Effector CD4-positive, alpha-beta T cell (primary cell): Measurements from ENCODE around the gene AMBRA1.
"Not testable (repeated sequence)": the region's sequence is repeated elsewhere in the genome, so short reads cannot be mapped to it uniquely, and the experiment has no call there.

Source experiments
- DNase-seq: peaks from one replicate; pipeline ENCODE4 v3.0.0-alpha.2; 2020

AMBRA1 gene

GRCh38 chr11:46616551-46617133 is 22.8 kb upstream of the AMBRA1 start:
- DNase-seq = no peak

DNA sequence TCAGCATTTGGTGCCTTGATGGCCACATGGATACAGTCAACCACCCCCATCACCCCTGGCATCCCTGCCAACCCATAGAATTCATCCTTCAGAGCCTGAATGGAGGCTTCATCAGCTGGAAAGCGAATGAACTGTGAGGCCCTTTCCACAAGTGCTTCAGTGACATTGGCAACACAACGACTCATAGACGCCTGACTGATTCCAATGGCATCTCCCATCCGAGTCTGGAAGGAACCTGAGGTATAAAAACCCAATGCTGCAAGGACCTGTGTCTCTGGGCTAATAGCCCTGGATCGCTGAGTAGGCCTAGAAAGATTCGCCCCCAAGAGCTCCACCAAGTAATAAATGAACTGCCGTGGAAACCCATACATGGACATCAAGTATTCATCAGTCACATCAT is 21.9 kb upstream of the AMBRA1 start:
- DNase-seq = no peak

DNA sequence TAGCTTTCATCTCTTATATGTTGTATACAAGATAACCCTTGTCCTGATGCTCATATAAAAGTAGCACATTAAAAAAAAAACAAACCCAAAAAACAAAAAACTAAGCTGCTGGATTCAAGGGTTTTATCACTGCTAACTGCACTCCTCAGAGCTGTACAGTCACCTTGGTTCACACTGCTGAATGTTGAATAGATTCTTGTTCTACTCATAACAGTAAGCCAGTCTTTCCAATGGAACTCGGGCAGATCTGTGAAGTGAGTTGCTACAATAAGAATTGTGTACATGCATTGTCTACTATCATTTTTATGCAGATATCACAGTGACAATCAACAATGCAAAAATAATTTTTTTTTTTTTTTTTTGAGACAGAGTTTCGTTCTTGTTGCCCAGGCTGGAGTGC is 18.5 kb upstream of the AMBRA1 start:
- no peak for DNase-seq

- DNase-seq = no peak
Measured at GRCh38 chr11:46611526-46612304, 17.9 kb upstream of the AMBRA1 start.

DNA sequence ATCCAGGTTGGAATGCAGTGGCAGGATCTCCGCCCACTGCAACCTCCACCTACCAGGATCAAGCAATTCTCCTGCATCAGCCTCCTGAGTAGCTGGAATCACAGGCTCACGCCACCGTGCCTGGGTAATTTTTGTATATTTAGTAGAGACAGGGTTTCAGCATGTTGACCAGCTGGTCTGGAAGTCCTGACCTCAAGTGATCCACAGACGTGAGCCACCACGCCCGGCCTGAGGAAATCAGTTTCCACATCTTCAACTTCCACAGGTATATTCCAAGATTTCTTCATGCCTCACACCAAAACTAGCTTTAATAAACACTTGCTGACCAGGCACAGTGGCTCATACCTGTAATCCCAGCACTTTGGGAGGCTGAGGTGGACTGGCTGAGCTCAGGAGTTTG is 15.6 kb upstream of the AMBRA1 start:
- DNase-seq = no peak

DNA sequence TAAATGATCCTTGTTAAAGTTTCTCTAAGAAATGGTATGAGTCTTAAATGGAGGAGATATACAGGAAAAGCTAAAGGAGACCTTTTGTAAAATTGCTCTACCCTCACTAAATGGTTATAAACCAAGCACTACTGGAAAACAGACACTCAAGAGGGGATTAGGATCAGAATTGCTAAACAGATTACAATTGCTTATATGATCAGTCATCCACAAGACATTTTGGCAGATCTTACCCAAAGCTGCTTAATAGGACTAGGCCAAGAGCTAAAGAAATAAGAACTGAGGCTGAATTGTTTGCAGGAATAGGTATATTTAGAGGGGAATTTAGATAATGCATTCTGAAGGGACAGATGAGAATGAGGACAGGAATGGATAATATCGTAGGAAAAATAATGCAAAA is 13.7 kb upstream of the AMBRA1 start:
- DNase-seq = no peak

- DNase-seq = no peak
Measured at GRCh38 chr11:46604796-46605195, 11.0 kb upstream of the AMBRA1 start.

DNA sequence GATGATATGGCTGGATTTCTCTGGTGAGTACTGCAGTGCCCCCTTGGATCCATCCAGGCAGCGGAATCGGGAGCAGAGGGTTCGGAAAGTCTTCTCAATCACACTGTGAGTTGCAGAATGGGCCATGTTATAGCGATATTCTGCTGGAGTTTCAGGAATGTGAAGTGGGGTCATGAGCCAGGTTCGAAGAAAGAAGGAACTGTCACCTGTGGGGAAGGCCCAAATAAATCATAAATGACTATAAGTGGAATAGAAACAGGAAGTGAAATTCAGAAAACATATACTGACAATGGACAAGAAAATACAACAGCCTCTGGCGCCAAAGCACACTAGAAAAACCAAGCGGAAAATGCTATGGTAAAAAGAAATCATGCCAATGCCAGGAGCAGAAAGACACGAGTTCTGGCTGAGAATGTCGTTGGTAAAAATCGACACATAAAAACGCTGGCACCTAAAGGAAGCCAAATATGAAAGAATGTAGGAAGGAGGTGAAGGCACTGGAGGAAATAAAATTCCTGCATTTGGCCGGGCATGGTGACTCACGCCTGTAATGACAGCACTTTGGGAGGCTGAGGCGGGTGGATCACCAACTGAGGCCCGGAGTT is 10.0 kb upstream of the AMBRA1 start:
- no peak for DNase-seq

DNA sequence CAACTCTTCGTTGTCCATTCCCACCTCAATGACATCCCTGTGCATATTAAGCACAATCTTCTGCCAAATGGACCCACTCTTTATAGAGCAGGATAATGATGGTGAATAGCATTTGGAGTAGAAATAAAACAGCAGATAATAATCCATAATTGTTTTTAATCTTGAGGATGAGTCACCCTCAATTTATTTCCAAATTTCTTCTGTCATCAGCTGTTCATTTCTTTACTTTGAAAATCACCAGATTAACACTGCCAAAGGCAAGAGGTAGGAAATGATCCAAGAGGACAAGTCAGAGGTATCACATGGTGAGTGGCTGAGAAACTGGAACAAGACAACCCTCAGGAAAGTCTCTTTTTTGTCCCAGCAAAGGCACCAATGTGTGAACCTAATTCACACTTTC is 7.3 kb upstream of the AMBRA1 start:
- DNase-seq = no peak

DNA sequence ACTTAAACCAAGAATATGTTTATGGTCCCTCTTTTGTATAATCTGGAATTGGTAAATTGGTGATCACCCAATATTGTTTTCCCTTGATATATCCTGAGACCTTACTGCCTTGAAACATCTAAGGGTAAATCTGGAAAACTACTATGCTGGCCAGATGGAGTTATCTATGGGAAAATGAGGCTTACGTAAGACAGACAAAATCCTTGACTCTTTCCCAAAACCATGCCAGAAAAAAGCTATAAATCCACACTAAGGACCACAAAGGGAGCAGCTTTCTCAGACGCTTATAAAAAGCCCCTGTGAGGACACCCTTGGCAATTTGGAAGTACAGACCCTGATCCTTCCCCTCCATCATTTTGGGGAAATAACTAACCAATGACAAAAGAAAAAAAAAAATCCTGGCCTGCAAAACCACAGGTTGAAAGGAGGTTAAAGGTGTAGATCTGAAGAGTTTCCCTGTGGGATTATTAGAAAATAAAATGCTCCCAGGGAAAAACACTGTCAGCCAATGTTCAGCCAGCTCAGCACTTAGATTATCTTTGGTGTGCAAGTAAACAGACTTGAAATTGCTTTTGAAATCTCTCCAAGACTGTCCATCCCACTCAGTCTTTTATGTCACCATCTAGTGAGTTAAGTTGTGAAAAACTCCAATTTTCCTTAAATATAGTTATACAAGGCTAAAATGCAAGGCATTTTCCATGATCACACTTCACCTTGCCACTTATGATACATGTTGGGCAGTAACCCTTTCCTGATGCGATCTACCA is 6.6 kb upstream of the AMBRA1 start:
- DNase-seq = no peak

GRCh38 chr11:46599340-46600193 is 5.7 kb upstream of the AMBRA1 start:
- no peak for DNase-seq

- no peak for DNase-seq
Measured at GRCh38 chr11:46597609-46598219, 3.9 kb upstream of the AMBRA1 start.

GRCh38 chr11:46597155-46597554 is 3.3 kb upstream of the AMBRA1 start:
- no peak for DNase-seq

GRCh38 chr11:46594785-46595184 is 962 bp upstream of the AMBRA1 start:
- DNase-seq = no peak

DNA sequence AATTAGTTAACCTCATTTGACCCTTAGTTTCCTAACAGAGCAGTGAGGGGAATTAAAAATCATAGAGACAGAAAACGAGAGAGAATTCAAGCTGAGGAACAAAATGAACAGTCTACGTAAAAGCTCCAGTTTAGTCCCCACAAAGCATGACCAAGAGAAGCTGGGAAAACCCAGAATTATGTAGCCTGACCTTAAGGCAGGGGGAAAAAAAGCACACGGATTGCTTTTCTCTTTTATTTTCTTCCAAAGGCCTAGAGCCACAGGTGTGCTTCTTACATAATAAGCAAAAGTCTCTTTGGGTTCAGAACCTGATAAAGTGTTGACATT is 514 bp upstream of the AMBRA1 start:
- no peak for DNase-seq

DNA sequence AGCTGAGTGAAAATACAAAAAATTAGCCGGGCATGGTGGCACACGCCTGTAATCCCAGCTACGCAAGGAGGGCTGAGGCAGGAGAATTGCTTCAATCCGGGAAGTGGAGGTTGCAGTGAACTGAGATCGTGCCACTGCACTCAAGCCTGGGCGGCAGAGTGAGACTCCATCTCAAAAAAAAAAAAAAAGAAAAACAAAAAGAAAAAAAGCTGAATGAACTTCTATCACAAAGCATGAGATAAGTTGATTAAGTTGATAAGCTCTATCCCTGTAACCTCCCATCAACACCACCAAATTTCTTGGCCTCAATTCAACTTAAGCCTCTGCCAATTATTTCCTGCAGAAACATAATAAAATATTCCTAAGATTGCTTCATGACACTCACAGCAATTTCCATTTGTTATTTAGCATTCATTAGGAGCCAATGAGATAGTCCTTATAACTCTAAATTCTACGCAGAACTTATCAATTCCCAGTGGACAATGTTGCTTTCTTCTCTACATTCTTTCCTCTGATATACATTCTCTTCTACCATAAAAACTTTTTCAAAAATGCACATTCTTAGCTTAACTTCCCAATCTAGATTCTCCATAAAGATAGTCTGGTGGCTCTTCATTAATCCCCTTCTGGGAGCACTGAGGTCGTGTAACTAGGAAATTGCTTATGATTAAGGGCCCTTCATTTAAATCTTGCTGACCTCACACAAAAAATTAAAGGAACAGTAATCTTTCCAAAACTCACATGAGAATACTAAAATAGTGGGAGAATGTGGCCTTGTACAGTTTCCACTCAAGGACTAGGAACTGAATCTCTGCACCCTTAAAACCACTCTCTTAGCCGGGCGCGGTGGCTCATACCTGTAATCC is 2.9 kb downstream of the AMBRA1 start:
- no peak for DNase-seq

- no peak for DNase-seq
Measured at GRCh38 chr11:46588915-46589314, 4.9 kb downstream of the AMBRA1 start.

GRCh38 chr11:46588131-46588530 is 5.7 kb downstream of the AMBRA1 start:
- no peak for DNase-seq

DNA sequence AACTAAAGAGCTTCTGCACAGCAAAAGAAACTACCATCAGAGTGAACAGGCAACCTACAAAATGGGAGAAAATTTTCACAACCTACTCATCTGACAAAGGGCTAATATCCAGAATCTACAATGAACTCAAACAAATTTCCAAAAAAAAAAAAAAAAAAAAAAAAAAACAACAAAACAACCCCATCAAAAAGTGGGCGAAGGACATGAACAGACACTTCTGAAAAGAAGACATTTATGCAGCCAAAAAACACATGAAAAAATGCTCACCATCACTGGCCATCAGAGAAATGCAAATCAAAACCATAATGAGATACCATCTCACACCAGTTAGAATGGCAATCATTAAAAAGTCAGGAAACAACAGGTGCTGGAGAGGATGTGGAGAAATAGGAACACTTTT is 10.3 kb downstream of the AMBRA1 start:
- not testable (repeated sequence) for DNase-seq

DNA sequence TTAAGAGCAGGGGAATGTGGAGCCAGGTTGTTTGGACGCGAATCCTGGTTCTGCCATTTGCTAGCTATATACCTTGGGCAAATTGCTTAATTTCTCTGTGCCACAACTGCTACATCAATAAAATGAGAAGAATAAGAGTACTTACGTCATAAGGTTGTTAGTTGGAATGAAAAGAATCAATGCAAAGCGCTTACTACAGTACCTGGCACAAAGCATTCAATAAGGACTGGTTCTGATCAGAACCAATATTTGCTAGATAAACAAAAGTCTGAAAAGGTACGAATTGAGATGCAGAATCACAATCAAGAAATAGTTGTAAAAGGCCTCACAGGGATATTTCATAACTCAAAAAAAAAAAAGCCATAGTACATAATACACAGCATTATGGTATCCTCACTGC is 11.2 kb downstream of the AMBRA1 start:
- DNase-seq = no peak

DNA sequence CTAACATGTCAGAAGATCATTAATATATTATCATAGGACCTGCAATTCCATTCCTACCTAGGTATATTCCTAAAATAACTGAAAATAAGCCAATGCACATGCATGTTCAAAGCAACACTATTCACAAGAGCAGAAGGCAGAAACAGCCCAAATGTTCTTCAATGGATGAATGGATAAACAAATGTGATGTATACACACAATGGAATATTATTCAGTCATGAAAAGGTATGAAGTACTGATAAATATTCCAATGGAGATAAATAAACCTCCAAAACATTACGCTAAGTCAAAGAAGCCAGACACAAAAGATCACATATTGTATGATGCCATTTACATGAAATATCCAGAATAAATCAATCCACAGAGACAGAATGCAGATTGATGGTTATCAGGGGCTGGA is 16.8 kb downstream of the AMBRA1 start:
- DNase-seq = no peak
